PC-3 (cell line): ENCODE measurements around the gene NDUFB6.

Experiments used
- EZH2phosphoT487 ChIP-seq: fragments of 300-600 bp; sonication (generic); IDR thresholded peaks from 2 replicates; pipeline ENCODE4 v1.6.1; 2018; ENCODE audit warnings: mild to moderate bottlenecking, antibody characterized with exemption, low read length, borderline replicate concordance
- TF ChIP-seq, protein P1 (sequence below): fragments of 300-600 bp; sonication (generic); conservative IDR thresholded peaks from 2 replicates; pipeline ENCODE4 v1.5.1; 2017; ENCODE audit warnings: antibody characterized with exemption, low read depth, mild to moderate bottlenecking, low read length

DNA sequence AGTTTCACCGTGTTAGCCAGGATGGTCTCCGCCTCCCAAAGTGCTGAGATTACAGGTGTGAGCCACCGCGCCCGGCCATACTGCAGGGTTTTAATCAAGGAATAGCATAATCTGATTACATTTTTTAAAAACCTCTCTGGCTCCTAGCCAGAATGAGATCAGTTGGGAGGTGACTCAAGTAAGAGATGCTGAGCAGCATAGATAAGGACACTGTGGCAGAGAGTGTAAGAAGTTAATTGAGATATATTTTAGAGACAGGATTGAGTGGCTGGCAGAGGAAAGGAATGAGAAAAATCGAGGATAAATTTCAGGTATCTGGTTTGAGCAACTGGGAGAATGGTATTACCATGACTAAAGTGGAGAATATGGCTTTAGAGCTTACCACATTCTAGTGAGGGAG is 39.6 kb downstream of the NDUFB6 start:
- no peak for TF ChIP-seq EZH2phosphoT487
- TF ChIP-seq, protein P1, sequence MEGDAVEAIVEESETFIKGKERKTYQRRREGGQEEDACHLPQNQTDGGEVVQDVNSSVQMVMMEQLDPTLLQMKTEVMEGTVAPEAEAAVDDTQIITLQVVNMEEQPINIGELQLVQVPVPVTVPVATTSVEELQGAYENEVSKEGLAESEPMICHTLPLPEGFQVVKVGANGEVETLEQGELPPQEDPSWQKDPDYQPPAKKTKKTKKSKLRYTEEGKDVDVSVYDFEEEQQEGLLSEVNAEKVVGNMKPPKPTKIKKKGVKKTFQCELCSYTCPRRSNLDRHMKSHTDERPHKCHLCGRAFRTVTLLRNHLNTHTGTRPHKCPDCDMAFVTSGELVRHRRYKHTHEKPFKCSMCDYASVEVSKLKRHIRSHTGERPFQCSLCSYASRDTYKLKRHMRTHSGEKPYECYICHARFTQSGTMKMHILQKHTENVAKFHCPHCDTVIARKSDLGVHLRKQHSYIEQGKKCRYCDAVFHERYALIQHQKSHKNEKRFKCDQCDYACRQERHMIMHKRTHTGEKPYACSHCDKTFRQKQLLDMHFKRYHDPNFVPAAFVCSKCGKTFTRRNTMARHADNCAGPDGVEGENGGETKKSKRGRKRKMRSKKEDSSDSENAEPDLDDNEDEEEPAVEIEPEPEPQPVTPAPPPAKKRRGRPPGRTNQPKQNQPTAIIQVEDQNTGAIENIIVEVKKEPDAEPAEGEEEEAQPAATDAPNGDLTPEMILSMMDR = no peak
